SK-N-SH (cell line): Measurements from ENCODE around the gene UPF3A. TPM values are rescaled to one million over a fixed set of nuclear protein-coding genes. Genes with fewer than 3 reads are reported as not detected.

Source experiments
- CTCF ChIA-PET: fragments of 300-600, 350-600 bp; formaldehyde crosslinking; extraction: SDS; loops from one replicate; lab custom pipeline; 2021; lab: Yijun Ruan, JAX
- POLR2A ChIA-PET: fragments of 350-600 bp; sonication (Branson Sonifier 250); formaldehyde crosslinking; extraction: SDS; loops from one replicate; lab custom pipeline; 2020; ENCODE audit warnings: antibody characterized with exemption, inconsistent platforms; lab: Yijun Ruan, JAX
- DNase-seq: peaks from one replicate; pipeline ENCODE4 v3.0.0; 2012
- H2AFZ ChIP-seq: fragments of 200-600 bp; sonication (generic); 2 replicates; pipeline ENCODE4 v1.8.1; 2016; ENCODE audit warnings: antibody characterized with exemption, mild to moderate bottlenecking, low read depth
- H3F3A ChIP-seq: fragments of 200-600 bp; sonication (generic); replicated peaks from 2 replicates; pipeline ENCODE3; 2016; ENCODE audit warnings: antibody characterized with exemption, mild to moderate bottlenecking; ENCODE audit not compliant: insufficient read depth
- H3K27ac ChIP-seq, 2 experiments: fragments of 200-500 bp in 1 of 2; fragments of 200-600 bp in 1 of 2; sonication (Bioruptor generic) in 1 of 2; sonication (generic), shearing (Covaris generic) in 1 of 2; 2 replicates each; pipeline versions ENCODE4 v1.5.1 to v1.6.1; 2014 to 2016; ENCODE audit warnings: low read depth in 2 of 2, inconsistent platforms in 1 of 2, low read length in 1 of 2, mild to moderate bottlenecking in 1 of 2, mixed read lengths in 1 of 2
- H3K27me3 ChIP-seq: fragments of 200-600 bp; sonication (generic), shearing (Covaris generic); 2 replicates; pipeline ENCODE4 v1.6.1; 2016; ENCODE audit warnings: mixed run types; ENCODE audit not compliant: insufficient read depth
- H3K36me3 ChIP-seq, 2 experiments: fragments of 200-500 bp in 1 of 2; fragments of 200-600 bp in 1 of 2; sonication (Bioruptor generic) in 1 of 2; sonication (generic) in 1 of 2; replicated peaks in 1 of 2; 2 replicates each; pipeline versions ENCODE3 to v1.5.1; 2014 to 2016; ENCODE audit warnings: low read length in 1 of 2, mild to moderate bottlenecking in 1 of 2; ENCODE audit not compliant: insufficient read depth in 2 of 2, control insufficient read depth in 1 of 2
- H3K4me1 ChIP-seq, 2 experiments: fragments of 200-500 bp in 1 of 2; fragments of 200-600 bp in 1 of 2; sonication (Bioruptor generic) in 1 of 2; sonication (generic), shearing (Covaris generic) in 1 of 2; 2 replicates each; pipeline versions ENCODE4 v1.5.1 to v1.6.1; 2014 to 2016; ENCODE audit warnings: low read depth in 1 of 2, low read length in 1 of 2, mixed run types in 1 of 2; ENCODE audit not compliant: insufficient read depth in 2 of 2, control insufficient read depth in 1 of 2
- H3K4me2 ChIP-seq: fragments of 200-600 bp; sonication (generic), shearing (Covaris generic); 2 replicates; pipeline ENCODE4 v1.6.1; 2017; ENCODE audit warnings: mixed run types
- H3K4me3 ChIP-seq, 2 experiments: fragments of 200-500 bp in 1 of 2; fragments of 200-600 bp in 1 of 2; sonication (Bioruptor generic) in 1 of 2; sonication (generic), shearing (Covaris generic) in 1 of 2; 2 replicates each; pipeline versions ENCODE4 v1.5.1 to v1.8.1; 2014 to 2016; ENCODE audit warnings: low read depth in 2 of 2, inconsistent platforms in 1 of 2, low read length in 1 of 2, mild to moderate bottlenecking in 1 of 2, mixed read lengths in 1 of 2, moderate library complexity in 1 of 2
- H3K79me2 ChIP-seq: fragments of 200-600 bp; sonication (generic); 2 replicates; pipeline ENCODE4 v1.8.1; 2017; ENCODE audit warnings: mild to moderate bottlenecking; ENCODE audit not compliant: insufficient read depth
- H3K9ac ChIP-seq: fragments of 200-600 bp; sonication (generic); 2 replicates; pipeline ENCODE4 v1.6.1; 2017; ENCODE audit warnings: mixed run types
- H3K9me2 ChIP-seq: fragments of 200-600 bp; sonication (generic); 2 replicates; pipeline ENCODE4 v1.6.1; 2017; ENCODE audit warnings: mixed run types
- H3K9me3 ChIP-seq: fragments of 200-600 bp; sonication (generic); 2 replicates; pipeline ENCODE4 v1.6.1; 2017; ENCODE audit warnings: mixed run types, mild to moderate bottlenecking, moderate library complexity
- H4K20me1 ChIP-seq: fragments of 200-600 bp; sonication (generic); 2 replicates; pipeline ENCODE4 v1.6.1; 2017; ENCODE audit warnings: mild to moderate bottlenecking, mixed run types; ENCODE audit not compliant: insufficient read depth
- CHD2 ChIP-seq: fragments of 150-350 bp; IDR thresholded peaks from 2 replicates; pipeline ENCODE4 v1.6.1; 2018; ENCODE audit warnings: low read length; ENCODE audit not compliant: partially characterized antibody
- ELF1 ChIP-seq: IDR thresholded peaks from 2 replicates; pipeline ENCODE4 v1.4.0; 2012
- EZH2phosphoT487 ChIP-seq: fragments of 200-600 bp; sonication (generic); IDR thresholded peaks from 2 replicates; pipeline ENCODE4 v1.6.1; 2017; ENCODE audit warnings: low read depth, mixed run types, mild to moderate bottlenecking, antibody characterized with exemption, moderate library complexity, borderline replicate concordance
- FOXJ3 ChIP-seq: sonication (generic); formaldehyde crosslinking; IDR thresholded peaks from 2 replicates; pipeline ENCODE4 v1.5.1; 2020; ENCODE audit warnings: mild to moderate bottlenecking, missing genetic modification reagents
- FOXM1 ChIP-seq: IDR thresholded peaks from 2 replicates; pipeline ENCODE4 v1.4.0; 2012; ENCODE audit warnings: low read depth, mild to moderate bottlenecking
- GABPA ChIP-seq: IDR thresholded peaks from 2 replicates; pipeline ENCODE4 v1.4.0; 2012; ENCODE audit warnings: low read depth, mild to moderate bottlenecking
- GATA2 ChIP-seq: sonication (generic); formaldehyde crosslinking; IDR thresholded peaks from 2 replicates; pipeline ENCODE4 v1.5.0; 2020; ENCODE audit warnings: mild to moderate bottlenecking, missing genetic modification reagents
- MXI1 ChIP-seq: IDR thresholded peaks from 2 replicates; pipeline ENCODE4 v1.6.1; 2012; ENCODE audit warnings: mild to moderate bottlenecking, low read depth, low read length, improper control_type of control experiment
- NFIC ChIP-seq: IDR thresholded peaks from 2 replicates; pipeline ENCODE4 v1.4.0; 2012; ENCODE audit warnings: borderline replicate concordance
- NRF1 ChIP-seq: IDR thresholded peaks from 2 replicates; pipeline ENCODE4 v1.6.1; 2012; ENCODE audit warnings: low read depth, mild to moderate bottlenecking, low read length
- POLR2AphosphoS5 ChIP-seq: IDR thresholded peaks from 2 replicates; pipeline ENCODE4 v1.6.1; 2012; ENCODE audit warnings: low read depth, low read length
- SIN3A ChIP-seq: IDR thresholded peaks from 2 replicates; pipeline ENCODE4 v1.6.1; 2012; ENCODE audit warnings: low read depth, mild to moderate bottlenecking, low read length, moderate library complexity, borderline replicate concordance
- TAF1 ChIP-seq: IDR thresholded peaks from 2 replicates; pipeline ENCODE4 v1.6.1; 2012; ENCODE audit warnings: low read depth, mild to moderate bottlenecking, low read length, moderate library complexity, borderline replicate concordance
- TEAD4 ChIP-seq: IDR thresholded peaks from 2 replicates; pipeline ENCODE4 v1.4.0; 2012; ENCODE audit warnings: mild to moderate bottlenecking, borderline replicate concordance; ENCODE audit not compliant: insufficient read depth
- USF1 ChIP-seq: IDR thresholded peaks from 2 replicates; pipeline ENCODE4 v1.4.0; 2012; ENCODE audit warnings: low read depth, borderline replicate concordance
- USF2 ChIP-seq: fragments of 150-350 bp; IDR thresholded peaks from 2 replicates; pipeline ENCODE4 v1.6.1; 2017; ENCODE audit warnings: antibody characterized with exemption, low read length, low read depth, borderline replicate concordance
- YY1 ChIP-seq: IDR thresholded peaks from 2 replicates; pipeline ENCODE4 v1.4.0; 2012; ENCODE audit warnings: low read depth, mild to moderate bottlenecking
- WGBS: methylation state at CpG from one replicate; pipeline ENCODE4 v1.1.6; 2017; ENCODE audit warnings: low lambda C conversion rate; 5-methylcytosine and 5-hydroxymethylcytosine counted together
- polyA plus RNA-seq, 3 experiments: library from polyadenylated mRNA; depleted of rRNA; stranded (reverse); fragments of >200 nt; gene quantifications; 2 replicates each; pipeline ENCODE4 v1.2.3, GENCODE V29; 2012
- TF ChIP-seq, protein P1 (sequence below): IDR thresholded peaks from 2 replicates; pipeline ENCODE4 v1.4.0; 2012; ENCODE audit warnings: low read depth
- TF ChIP-seq, protein P2 (sequence below): IDR thresholded peaks from 2 replicates; pipeline ENCODE4; 2012
- TF ChIP-seq, protein P3 (sequence below): fragments of 150-350 bp; IDR thresholded peaks from 2 replicates; pipeline ENCODE4 v1.6.1; 2016; ENCODE audit warnings: mild to moderate bottlenecking, low read depth, low read length

UPF3A gene
- polyA plus RNA-seq, 1 of the 3 experiments (the other 2 are of a cell fraction) = 63.2 TPM

DNA sequence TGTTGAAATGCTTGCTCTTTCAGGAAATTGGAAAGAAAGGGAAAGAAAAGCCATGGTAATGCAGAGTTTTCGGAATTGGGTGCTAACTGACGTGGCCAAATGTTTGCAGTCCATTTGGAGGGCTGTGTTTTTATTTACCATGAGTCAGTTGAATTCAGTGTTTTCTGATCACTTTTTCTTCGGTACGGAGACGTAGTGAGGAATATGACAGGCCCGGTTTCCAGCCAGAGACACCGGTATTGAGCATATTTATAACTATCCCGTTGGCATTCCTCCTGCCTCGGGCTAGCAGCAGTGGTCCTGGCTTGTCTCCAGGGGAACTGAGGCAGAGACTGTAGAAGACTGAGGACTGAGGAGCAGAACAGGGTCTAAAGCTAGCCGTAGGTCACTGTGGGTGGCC is 45.7 kb upstream of the UPF3A start:
- H3K4me3 ChIP-seq = peak overlapping the region; percentile 87 to 94
- H3K27ac ChIP-seq = peak overlapping the region in 1 of 2 experiments; percentile 64; a peak in 2 of 4 replicates
- DNase-seq = no peak
- H3K36me3 ChIP-seq = peaks cover 29 to 37% of the 10 kb centered on the region in 2 experiments
- ChIA-PET CTCF (interaction anchor here (0.9 to 2.1 kb wide), 2 partner anchors 9 to 419 kb away, joined by 3 to 5 read pairs; no protein-coding TSS in a partner anchor), POLR2A (no interaction called here)
- peak overlapping the region; percentile 87 for H3K9ac ChIP-seq
- no peaks in the 10 kb centered on the region for H4K20me1 ChIP-seq
- TF ChIP-seq CHD2 (no peak), MXI1 (no peak), FOXM1 (no peak), GATA2 (CRISPR knock-in tag) (no peak), TEAD4 (no peak), YY1 (no peak), USF1 (no peak), EZH2phosphoT487 (no peak), ELF1 (no peak), TAF1 (no peak), FOXJ3 (CRISPR knock-in tag) (no peak), POLR2AphosphoS5 (no peak), USF2 (no peak), GABPA (no peak), NFIC (no peak), NRF1 (no peak), SIN3A (no peak)
- TF ChIP-seq, protein P1, sequence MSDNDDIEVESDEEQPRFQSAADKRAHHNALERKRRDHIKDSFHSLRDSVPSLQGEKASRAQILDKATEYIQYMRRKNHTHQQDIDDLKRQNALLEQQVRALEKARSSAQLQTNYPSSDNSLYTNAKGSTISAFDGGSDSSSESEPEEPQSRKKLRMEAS = no peak
- TF ChIP-seq, protein P2, sequence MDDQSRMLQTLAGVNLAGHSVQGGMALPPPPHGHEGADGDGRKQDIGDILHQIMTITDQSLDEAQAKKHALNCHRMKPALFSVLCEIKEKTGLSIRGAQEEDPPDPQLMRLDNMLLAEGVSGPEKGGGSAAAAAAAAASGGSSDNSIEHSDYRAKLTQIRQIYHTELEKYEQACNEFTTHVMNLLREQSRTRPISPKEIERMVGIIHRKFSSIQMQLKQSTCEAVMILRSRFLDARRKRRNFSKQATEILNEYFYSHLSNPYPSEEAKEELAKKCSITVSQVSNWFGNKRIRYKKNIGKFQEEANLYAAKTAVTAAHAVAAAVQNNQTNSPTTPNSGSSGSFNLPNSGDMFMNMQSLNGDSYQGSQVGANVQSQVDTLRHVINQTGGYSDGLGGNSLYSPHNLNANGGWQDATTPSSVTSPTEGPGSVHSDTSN = no peak
- TF ChIP-seq, protein P3, sequence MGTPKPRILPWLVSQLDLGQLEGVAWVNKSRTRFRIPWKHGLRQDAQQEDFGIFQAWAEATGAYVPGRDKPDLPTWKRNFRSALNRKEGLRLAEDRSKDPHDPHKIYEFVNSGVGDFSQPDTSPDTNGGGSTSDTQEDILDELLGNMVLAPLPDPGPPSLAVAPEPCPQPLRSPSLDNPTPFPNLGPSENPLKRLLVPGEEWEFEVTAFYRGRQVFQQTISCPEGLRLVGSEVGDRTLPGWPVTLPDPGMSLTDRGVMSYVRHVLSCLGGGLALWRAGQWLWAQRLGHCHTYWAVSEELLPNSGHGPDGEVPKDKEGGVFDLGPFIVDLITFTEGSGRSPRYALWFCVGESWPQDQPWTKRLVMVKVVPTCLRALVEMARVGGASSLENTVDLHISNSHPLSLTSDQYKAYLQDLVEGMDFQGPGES = no peak
- H3K27me3 ChIP-seq = no peaks in the 10 kb centered on the region
- peaks cover 40% of the 10 kb centered on the region for H3K79me2 ChIP-seq
- peaks cover 0 to 5% of the 10 kb centered on the region in 2 experiments; a peak in 3 of 4 replicates for H3K4me1 ChIP-seq
- H3K9me3 ChIP-seq = no peaks in the 10 kb centered on the region; the same call in 1 of the 2 replicates
- H3K9me2 ChIP-seq = no peaks in the 10 kb centered on the region
- H3K4me2 ChIP-seq = peak overlapping the region; percentile 85
- H3F3A ChIP-seq = peaks cover under 1% of the 10 kb centered on the region
- H2AFZ ChIP-seq = no peak overlapping the region
- 5% methylated on average over 10 of the region's 10 CpGs for WGBS
